Epithelial cell of proximal tubule (primary cell): ENCODE measurements around the gene LASP1. TPM values are rescaled to one million over a fixed set of nuclear protein-coding genes. Genes with fewer than 3 reads are reported as not detected.
"Not testable (repeated sequence)": the region's sequence is repeated elsewhere in the genome, so short reads cannot be mapped to it uniquely, and the experiment has no call there.

Experiments
- DNase-seq: peaks from one replicate; pipeline ENCODE4 v3.0.0-alpha.2; 2011; ENCODE audit warnings: low read depth
- H3K4me3 ChIP-seq: 2 replicates; pipeline ENCODE4 v1.5.1; 2011; ENCODE audit warnings: low read depth, mild to moderate bottlenecking, low read length
- CTCF ChIP-seq: conservative IDR thresholded peaks from 2 replicates; pipeline ENCODE4 v1.5.1; 2012; ENCODE audit warnings: low read depth, mild to moderate bottlenecking, low read length
- total RNA-seq: library from RNA; depleted of rRNA; stranded (reverse); fragments of >200 nt; gene quantifications from 2 replicates; pipeline ENCODE4 v1.2.3, GENCODE V29; 2015

LASP1 gene
- total RNA-seq, 1 donor from 2014 or later = 261 TPM

- TF ChIP-seq CTCF = no peak
- DNase-seq = no peak
- no peak overlapping the region for H3K4me3 ChIP-seq
Measured at GRCh38 chr17:38942696-38943334, 73.0 kb downstream of the LASP1 start.

- no peak for DNase-seq
- TF ChIP-seq CTCF = no peak
- H3K4me3 ChIP-seq = no peak overlapping the region
Measured at GRCh38 chr17:38943607-38944006, 73.7 kb downstream of the LASP1 start.

- DNase-seq = no peak
- H3K4me3 ChIP-seq = no peak overlapping the region
- TF ChIP-seq CTCF = no peak
Measured at GRCh38 chr17:38947189-38947588, 77.3 kb downstream of the LASP1 start.

- not testable (repeated sequence) for DNase-seq, H3K4me3 ChIP-seq
Measured at GRCh38 chr17:38953800-38954199, 83.9 kb downstream of the LASP1 start.

- H3K4me3 ChIP-seq = no peak overlapping the region
- DNase-seq = no peak
- no peak for TF ChIP-seq CTCF
Measured at GRCh38 chr17:38958326-38958725, 88.5 kb downstream of the LASP1 start.

GRCh38 chr17:38958756-38959155, 88.9 kb downstream of the LASP1 start:
- no peak for TF ChIP-seq CTCF
- DNase-seq = no peak
- no peak overlapping the region for H3K4me3 ChIP-seq

- DNase-seq = no peak
- no peak overlapping the region for H3K4me3 ChIP-seq
- no peak for TF ChIP-seq CTCF
Measured at GRCh38 chr17:38959508-38959907, 89.7 kb downstream of the LASP1 start.
